ENCODE results near the gene ATP6V0A4. TPM values are rescaled to one million over a fixed set of nuclear protein-coding genes. Genes with fewer than 3 reads are reported as not detected.
"Not testable (repeated sequence)": the region's sequence is repeated elsewhere in the genome, so short reads cannot be mapped to it uniquely, and the experiment has no call there.

The ATP6V0A4 gene
- total RNA-seq, 1 donor from 2014 or later = 0.25 TPM

DNA sequence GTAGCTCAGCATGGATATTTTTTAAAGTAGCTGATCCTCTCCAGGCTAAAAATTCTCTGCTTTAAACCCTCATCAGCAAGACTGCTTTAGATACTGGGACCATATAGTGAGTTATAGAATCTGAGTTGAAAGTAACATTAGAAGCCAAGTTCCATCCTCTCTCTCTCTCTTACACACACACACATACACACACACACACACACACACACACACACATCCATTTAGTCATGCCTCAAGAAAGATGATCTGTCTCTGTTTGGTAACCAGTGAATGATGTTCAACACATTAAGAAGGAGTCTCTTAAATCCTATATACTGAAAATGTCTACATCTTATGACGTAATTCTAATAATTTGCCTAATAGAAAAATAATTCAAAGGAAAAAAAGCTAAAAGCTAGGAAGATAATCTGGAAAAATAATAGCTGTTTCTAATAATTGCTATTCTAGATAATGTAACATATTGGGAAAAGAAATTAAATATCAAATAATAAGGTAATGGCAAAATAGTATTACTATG is 16.9 kb upstream of the ATP6V0A4 start:
- no peaks in the 10 kb centered on the region for H3K36me3 Mint-ChIP-seq (ENCODE audit: low read depth, unreplicated experiment)
- Histone ChIP-seq H3K27me3 (ENCODE audit: insufficient read depth, low read length) (no peaks in the 10 kb centered on the region), H4K20me1 (ENCODE audit: insufficient read depth, low read length) (no peaks in the 10 kb centered on the region), H3K4me1 (ENCODE audit: insufficient read depth, low read length) (no peaks in the 10 kb centered on the region), H3K27ac (ENCODE audit: low read depth, low read length) (no peak overlapping the region), H3K4me2 (ENCODE audit: low read length) (no peak overlapping the region), H3K9me3 (ENCODE audit: insufficient read depth, low read depth, low read length) (no peaks in the 10 kb centered on the region), H3K9ac (ENCODE audit: low read length) (no peak overlapping the region), H2AFZ (ENCODE audit: low read depth, low read length) (no peak overlapping the region), H3K79me2 (ENCODE audit: insufficient read depth, low read length) (no peaks in the 10 kb centered on the region), H3K36me3 (ENCODE audit: insufficient read depth, low read length) (no peaks in the 10 kb centered on the region), H3K4me3 (ENCODE audit: insufficient read depth, low read depth, low read length) (no peak overlapping the region)
- H3K9me3 Mint-ChIP-seq (ENCODE audit: unreplicated experiment) = peaks cover 1% of the 10 kb centered on the region
- no peaks in the 10 kb centered on the region for H3K4me1 Mint-ChIP-seq (ENCODE audit: low read depth, unreplicated experiment)
- no peak overlapping the region for H3K4me3 Mint-ChIP-seq (ENCODE audit: unreplicated experiment)
- TF ChIP-seq CTCF (IDR thresholded peaks at IDR 0.05; ENCODE audit: insufficient read depth, low read depth, low read length) = no peak
- no peak for TF ChIP-seq EZH2 (IDR thresholded peaks at IDR 0.05; ENCODE audit: insufficient read depth, low read length)
- peaks cover 2% of the 10 kb centered on the region for H3K27me3 Mint-ChIP-seq (ENCODE audit: low read depth, unreplicated experiment)
- no peak overlapping the region for H3K27ac Mint-ChIP-seq (ENCODE audit: unreplicated experiment)
- DNase-seq (ENCODE audit: low read depth) = no peak
- no peak for FAIRE-seq

DNA sequence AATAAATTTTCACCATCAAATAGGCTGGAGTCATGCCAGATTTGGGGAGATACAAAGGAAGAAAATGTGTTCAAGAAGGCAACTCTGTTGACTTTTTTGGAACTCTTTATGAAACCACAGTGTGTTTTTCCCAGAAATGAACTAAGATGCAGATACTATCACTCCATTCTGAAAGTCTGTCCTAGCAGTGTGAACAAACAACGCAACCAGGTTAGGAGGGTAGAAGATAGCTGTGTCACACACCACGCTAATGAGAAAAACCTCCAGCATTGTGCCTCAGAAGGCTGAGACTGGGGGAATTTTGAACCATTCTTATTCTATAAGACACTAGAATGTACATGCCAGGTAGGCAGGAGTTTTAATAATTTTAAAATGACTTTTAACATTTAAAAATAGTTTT is 15.9 kb upstream of the ATP6V0A4 start:
- Mint-ChIP-seq H3K9me3 (ENCODE audit: unreplicated experiment) (peaks cover 1% of the 10 kb centered on the region), H3K27me3 (ENCODE audit: low read depth, unreplicated experiment) (peaks cover 2% of the 10 kb centered on the region), H3K4me1 (ENCODE audit: low read depth, unreplicated experiment) (no peaks in the 10 kb centered on the region), H3K27ac (ENCODE audit: unreplicated experiment) (no peak overlapping the region), H3K4me3 (ENCODE audit: unreplicated experiment) (no peak overlapping the region), H3K36me3 (ENCODE audit: low read depth, unreplicated experiment) (no peaks in the 10 kb centered on the region)
- TF ChIP-seq EZH2 (IDR thresholded peaks at IDR 0.05; ENCODE audit: insufficient read depth, low read length) (no peak), CTCF (IDR thresholded peaks at IDR 0.05; ENCODE audit: insufficient read depth, low read depth, low read length) (no peak)
- no peak overlapping the region for H2AFZ ChIP-seq (ENCODE audit: low read depth, low read length)
- no peak overlapping the region for H3K4me2 ChIP-seq (ENCODE audit: low read length)
- H3K27me3 ChIP-seq (ENCODE audit: insufficient read depth, low read length) = no peaks in the 10 kb centered on the region
- FAIRE-seq (no peak), DNase-seq (ENCODE audit: low read depth) (no peak)
- H3K36me3 ChIP-seq (ENCODE audit: insufficient read depth, low read length) = no peaks in the 10 kb centered on the region
- no peak overlapping the region for H3K4me3 ChIP-seq (ENCODE audit: insufficient read depth, low read depth, low read length)
- H3K9ac ChIP-seq (ENCODE audit: low read length) = no peak overlapping the region
- no peaks in the 10 kb centered on the region for H3K9me3 ChIP-seq (ENCODE audit: insufficient read depth, low read depth, low read length)
- no peaks in the 10 kb centered on the region for H4K20me1 ChIP-seq (ENCODE audit: insufficient read depth, low read length)
- H3K27ac ChIP-seq (ENCODE audit: low read depth, low read length) = no peak overlapping the region
- no peaks in the 10 kb centered on the region for H3K79me2 ChIP-seq (ENCODE audit: insufficient read depth, low read length)
- H3K4me1 ChIP-seq (ENCODE audit: insufficient read depth, low read length) = no peaks in the 10 kb centered on the region

- not testable (repeated sequence) for DNase-seq (ENCODE audit: low read depth); H3K27ac ChIP-seq (ENCODE audit: low read depth, low read length); H3K9me3 ChIP-seq (ENCODE audit: insufficient read depth, low read depth, low read length); H2AFZ ChIP-seq (ENCODE audit: low read depth, low read length); H3K27me3 ChIP-seq (ENCODE audit: insufficient read depth, low read length); H3K4me3 Mint-ChIP-seq (ENCODE audit: unreplicated experiment); H3K9me3 Mint-ChIP-seq (ENCODE audit: unreplicated experiment); H3K36me3 Mint-ChIP-seq (ENCODE audit: low read depth, unreplicated experiment); FAIRE-seq; H4K20me1 ChIP-seq (ENCODE audit: insufficient read depth, low read length); H3K4me1 ChIP-seq (ENCODE audit: insufficient read depth, low read length); H3K27me3 Mint-ChIP-seq (ENCODE audit: low read depth, unreplicated experiment); H3K4me3 ChIP-seq (ENCODE audit: insufficient read depth, low read depth, low read length); H3K36me3 ChIP-seq (ENCODE audit: insufficient read depth, low read length); H3K9ac ChIP-seq (ENCODE audit: low read length); H3K79me2 ChIP-seq (ENCODE audit: insufficient read depth, low read length); H3K4me1 Mint-ChIP-seq (ENCODE audit: low read depth, unreplicated experiment); H3K27ac Mint-ChIP-seq (ENCODE audit: unreplicated experiment); H3K4me2 ChIP-seq (ENCODE audit: low read length)
These were observed 13.3 kb upstream of the ATP6V0A4 start for GRCh38 chr7:138811327-138811726.

Data from astrocyte (in vitro differentiated cells and primary cell).